GM13976 (cell line): ENCODE data around the gene NUCB1.

Experiments used
- DNase-seq: peaks from one replicate; pipeline ENCODE4 v3.0.0; 2012; ENCODE audit warnings: low spot score
- in situ Hi-C: fragments of 300-500 bp; cut with MboI; formaldehyde crosslinking; loops from one replicate; pipeline ENCODE4 v1.12.0; 2022; ENCODE audit warnings: low sequenced_read_pairs, mixed read lengths, inconsistent platforms; ENCODE audit not compliant: unreplicated experiment
- TF ChIP-seq, protein P1 (sequence below): IDR thresholded peaks from 2 replicates; pipeline ENCODE4 v1.5.1; 2012; ENCODE audit warnings: borderline replicate concordance, mild to moderate bottlenecking; ENCODE audit not compliant: insufficient read depth; ENCODE audit errors: extremely low read depth, missing control alignments, control extremely low read depth

NUCB1 gene

DNA sequence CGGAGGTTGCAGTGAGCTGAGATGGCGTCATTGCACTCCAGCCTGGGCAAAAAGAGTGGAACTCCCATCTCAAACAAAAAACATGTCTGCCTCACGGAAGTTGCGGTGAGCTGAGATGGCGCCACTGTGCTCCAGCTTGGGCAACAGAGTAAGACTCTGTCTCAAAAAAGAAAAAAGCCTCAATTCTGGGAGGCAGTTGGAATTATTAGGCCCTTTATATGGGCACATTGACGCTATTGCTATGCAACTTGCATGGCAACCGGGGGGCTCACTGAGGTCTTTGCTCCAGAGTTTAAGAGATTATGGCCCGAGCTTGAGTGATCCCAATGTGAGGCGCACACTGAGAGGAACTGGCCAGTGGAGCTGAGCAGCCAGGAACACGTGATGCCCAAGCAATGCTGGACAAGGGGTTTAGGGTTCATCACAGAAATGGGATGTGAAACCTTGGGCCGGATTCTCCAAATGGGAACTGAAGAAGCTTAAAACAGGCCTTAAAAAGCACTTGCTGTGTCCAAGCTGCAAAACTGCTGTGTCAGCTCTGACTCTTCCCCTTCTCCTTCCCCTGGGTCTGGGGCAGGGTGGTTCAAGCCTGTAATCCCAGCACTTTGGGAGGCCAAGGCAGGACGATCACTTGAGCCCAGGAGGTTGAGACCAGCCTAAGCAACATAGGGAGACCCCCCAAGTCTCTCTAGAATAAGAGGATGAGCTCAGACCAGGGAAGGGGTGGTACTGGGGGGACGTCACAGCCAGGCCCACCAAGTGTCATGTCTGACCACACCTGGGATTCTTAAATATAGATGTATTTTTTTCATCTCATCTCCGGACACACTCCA, 67.5 kb downstream of the NUCB1 start:
- DNase-seq = no peak
- TF ChIP-seq, protein P1, sequence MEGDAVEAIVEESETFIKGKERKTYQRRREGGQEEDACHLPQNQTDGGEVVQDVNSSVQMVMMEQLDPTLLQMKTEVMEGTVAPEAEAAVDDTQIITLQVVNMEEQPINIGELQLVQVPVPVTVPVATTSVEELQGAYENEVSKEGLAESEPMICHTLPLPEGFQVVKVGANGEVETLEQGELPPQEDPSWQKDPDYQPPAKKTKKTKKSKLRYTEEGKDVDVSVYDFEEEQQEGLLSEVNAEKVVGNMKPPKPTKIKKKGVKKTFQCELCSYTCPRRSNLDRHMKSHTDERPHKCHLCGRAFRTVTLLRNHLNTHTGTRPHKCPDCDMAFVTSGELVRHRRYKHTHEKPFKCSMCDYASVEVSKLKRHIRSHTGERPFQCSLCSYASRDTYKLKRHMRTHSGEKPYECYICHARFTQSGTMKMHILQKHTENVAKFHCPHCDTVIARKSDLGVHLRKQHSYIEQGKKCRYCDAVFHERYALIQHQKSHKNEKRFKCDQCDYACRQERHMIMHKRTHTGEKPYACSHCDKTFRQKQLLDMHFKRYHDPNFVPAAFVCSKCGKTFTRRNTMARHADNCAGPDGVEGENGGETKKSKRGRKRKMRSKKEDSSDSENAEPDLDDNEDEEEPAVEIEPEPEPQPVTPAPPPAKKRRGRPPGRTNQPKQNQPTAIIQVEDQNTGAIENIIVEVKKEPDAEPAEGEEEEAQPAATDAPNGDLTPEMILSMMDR = no peak
- in situ Hi-C loops = no loop called here

DNA sequence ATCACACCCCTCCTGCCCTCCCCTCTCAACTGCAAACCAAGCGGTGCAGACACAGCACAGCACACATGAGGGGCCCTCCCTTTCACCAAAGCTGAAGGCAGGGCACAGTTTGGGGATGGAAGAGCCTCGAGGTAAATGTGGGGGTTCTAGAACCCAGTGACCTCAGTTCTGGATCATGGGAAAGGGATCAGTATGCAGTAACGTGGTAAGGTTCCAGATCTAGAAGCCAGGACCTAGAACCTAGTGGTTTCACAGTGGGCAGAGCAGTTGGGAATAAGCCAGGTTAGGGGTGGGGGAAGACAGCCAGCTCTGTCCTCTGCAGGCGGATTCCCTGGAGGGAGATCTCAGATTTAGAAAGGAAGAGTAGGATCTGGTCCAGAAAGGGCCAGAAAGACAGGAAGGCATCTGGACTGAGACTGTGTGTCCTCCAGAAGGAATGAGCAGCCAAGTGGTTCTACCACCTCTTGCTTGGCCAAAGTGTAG, 68.1 kb downstream of the NUCB1 start:
- DNase-seq = no peak
- TF ChIP-seq, protein P1 = no peak
- in situ Hi-C loops = no loop called here

DNA sequence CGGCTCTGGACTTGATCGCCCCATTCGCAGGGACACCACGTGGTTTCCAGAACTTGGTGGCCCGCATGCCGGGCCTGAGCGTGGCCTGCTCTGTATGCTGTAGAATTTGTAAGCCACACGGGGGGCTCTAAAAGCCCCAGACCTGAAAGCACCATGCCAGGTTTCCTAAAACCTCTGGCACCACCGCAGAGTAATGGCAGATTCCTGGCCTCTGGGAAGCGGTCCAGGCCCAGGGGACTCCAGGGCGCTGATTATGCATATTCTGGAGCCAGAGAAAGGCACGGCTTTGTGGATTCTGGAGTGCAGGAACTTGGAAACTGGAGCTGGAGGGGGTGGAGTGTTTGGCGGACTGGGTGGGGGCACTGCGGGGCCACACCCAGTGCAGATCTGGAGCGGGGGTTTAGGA, 68.7 kb downstream of the NUCB1 start:
- TF ChIP-seq, protein P1 = no peak
- in situ Hi-C loops = no loop called here
- DNase-seq = no peak

DNA sequence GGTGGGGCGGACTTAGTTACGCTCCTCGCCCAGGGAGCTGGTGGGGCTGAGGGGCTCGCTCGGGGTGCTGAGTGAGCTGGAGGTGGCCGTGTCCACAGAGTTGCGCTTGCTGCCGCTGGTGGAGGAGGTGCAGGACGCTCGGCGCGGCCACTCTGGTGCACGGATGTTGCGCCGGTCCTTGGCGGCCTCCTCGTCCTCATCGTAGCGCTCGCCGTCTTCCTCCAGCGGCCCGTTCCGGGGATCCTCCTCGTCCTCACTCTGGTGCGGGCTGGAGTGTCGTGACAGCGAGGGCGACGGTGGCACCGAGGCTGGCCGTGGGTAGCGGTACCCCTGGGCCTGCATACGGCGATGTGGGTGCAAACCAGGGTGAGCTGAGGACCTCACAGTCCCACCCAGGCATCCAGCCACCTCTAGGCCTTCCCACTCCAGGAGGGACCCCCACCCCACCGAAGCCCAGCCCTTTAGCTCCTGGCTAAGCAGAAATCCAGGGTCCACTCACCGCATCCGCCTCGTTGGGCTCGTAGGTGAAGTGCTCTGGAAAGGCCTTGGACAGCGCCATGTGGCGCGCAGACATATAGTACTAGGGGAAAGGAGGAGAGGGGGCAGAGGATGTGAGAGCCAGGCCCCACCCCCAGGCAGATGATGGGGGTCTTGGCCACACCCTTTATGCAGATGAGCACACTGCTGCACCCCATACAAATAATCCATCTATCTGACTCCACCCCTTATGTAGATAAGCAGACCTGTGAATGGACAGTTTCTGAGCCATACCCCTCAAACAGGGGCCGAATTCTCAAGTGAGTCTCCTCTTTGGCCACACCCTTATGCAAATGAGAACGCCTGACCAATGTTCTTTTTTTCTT, 69.4 kb downstream of the NUCB1 start:
- in situ Hi-C loops = loop anchor here (5.0 kb wide), 2 partner anchors 97 to 177 kb away; partner anchors contain the start of gene PPP1R15A
- no peak for DNase-seq
- TF ChIP-seq, protein P1 = no peak

DNA sequence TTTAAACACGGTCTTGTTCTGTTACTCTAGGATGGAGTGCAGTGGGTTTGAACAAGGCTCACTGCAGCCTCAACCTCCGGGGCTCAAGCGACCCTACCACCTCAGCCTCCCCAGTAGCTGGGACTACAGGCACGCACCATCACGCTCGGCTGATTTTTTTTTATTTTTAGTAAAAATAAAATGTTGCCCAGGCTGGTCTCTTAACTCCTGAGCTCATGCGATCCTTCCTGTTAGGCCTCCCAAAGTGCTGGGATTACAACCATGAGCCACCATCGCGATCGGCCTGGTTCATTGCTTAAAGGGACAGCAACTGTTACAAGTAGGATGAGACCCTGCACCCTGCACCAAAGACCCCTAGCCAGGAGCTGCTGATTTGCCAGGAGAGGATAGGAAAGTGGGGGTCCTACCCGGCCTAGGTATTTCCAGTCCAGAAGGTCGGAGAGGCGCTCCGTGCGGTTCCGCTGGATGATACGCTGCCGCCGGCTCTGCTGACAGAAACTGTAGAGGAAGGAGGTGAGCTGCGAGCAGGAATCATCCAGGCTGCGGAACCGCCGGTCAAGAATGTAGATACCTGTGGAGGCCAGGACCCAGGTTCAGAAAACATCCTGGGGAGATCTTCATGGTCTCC, 70.1 kb downstream of the NUCB1 start:
- TF ChIP-seq, protein P1 = no peak
- no peak for DNase-seq
- in situ Hi-C loops = loop anchor here (5.0 kb wide), 2 partner anchors 98 to 178 kb away; partner anchors contain the start of gene PPP1R15A

DNA sequence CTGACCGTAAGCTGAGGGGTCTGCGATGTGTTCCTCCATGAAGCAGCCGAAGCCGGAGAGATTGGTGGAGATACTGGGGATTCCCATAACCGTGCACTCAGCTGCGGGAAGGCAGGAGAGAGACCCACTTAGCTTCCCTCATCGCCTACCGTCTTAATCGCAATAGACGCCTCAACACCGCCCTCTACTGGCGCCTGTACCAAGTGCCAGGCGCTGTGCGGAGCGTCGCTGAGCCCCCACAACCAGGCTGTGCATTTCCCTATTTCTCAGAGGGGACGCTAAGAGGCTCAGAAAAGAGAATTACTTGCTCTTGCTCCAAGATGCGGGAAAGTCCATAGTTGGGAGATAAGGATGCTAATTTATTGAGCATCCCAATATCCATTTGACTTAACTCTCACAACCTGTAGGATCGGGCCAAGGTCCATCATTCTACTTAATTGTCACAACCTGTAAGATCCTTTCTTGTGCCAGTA, 70.8 kb downstream of the NUCB1 start:
- TF ChIP-seq, protein P1 = peak; percentile 95
- in situ Hi-C loops = loop anchor here (5.0 kb wide), 2 partner anchors 99 to 179 kb away; partner anchors contain the start of gene PPP1R15A
- peak; percentile 81 for DNase-seq
